Stromal cell of bone marrow (primary cell): ENCODE data around the gene UGT1A10.
"Not testable (repeated sequence)": the region's sequence is repeated elsewhere in the genome, so short reads cannot be mapped to it uniquely, and the experiment has no call there.

Experiments
- DNase-seq: peaks from one replicate; pipeline ENCODE4 v3.0.0-alpha.2; 2012; ENCODE audit warnings: low read depth

UGT1A10 gene

GRCh38 chr2:233655943-233656342, 19.7 kb downstream of the UGT1A10 start:
- not testable (repeated sequence) for DNase-seq

GRCh38 chr2:233656443-233656842, 20.2 kb downstream of the UGT1A10 start:
- DNase-seq = no peak

GRCh38 chr2:233658610-233659009, 22.4 kb downstream of the UGT1A10 start:
- no peak for DNase-seq

- no peak for DNase-seq
These were observed 27.7 kb downstream of the UGT1A10 start for GRCh38 chr2:233663911-233664310.

GRCh38 chr2:233668605-233669260, 32.5 kb downstream of the UGT1A10 start:
- no peak for DNase-seq

- DNase-seq = no peak
These were observed 35.3 kb downstream of the UGT1A10 start, which contains the start of gene UGT1A9 for GRCh38 chr2:233671290-233672161. Gene UGT1A9 (plus strand): TSS chr2:233671898. CDS start chr2:233671935, 37 bp downstream.

- DNase-seq = no peak
These were observed 36.6 kb downstream of the UGT1A10 start for GRCh38 chr2:233672886-233673285.

- no peak for DNase-seq
These were observed 37.6 kb downstream of the UGT1A10 start for GRCh38 chr2:233673896-233674295.

GRCh38 chr2:233674314-233674713, 38.1 kb downstream of the UGT1A10 start:
- no peak for DNase-seq

- no peak for DNase-seq
These were observed 38.7 kb downstream of the UGT1A10 start for GRCh38 chr2:233674995-233675394.

GRCh38 chr2:233676046-233676445, 39.8 kb downstream of the UGT1A10 start:
- no peak for DNase-seq

GRCh38 chr2:233679196-233679595, 42.9 kb downstream of the UGT1A10 start:
- DNase-seq = no peak

GRCh38 chr2:233680361-233681045, 44.3 kb downstream of the UGT1A10 start:
- no peak for DNase-seq

GRCh38 chr2:233681521-233682099, 45.4 kb downstream of the UGT1A10 start, which contains the start of gene UGT1A7:
Gene UGT1A7 (plus strand): TSS chr2:233681901. CDS start chr2:233681938, 37 bp downstream.
- DNase-seq = no peak

- DNase-seq = no peak
These were observed 48.4 kb downstream of the UGT1A10 start for GRCh38 chr2:233684640-233685039.

GRCh38 chr2:233686928-233687327, 50.7 kb downstream of the UGT1A10 start:
- DNase-seq = no peak

GRCh38 chr2:233688341-233688740, 52.1 kb downstream of the UGT1A10 start:
- DNase-seq = no peak

GRCh38 chr2:233689031-233689430, 52.8 kb downstream of the UGT1A10 start:
- no peak for DNase-seq

- DNase-seq = no peak
These were observed 53.3 kb downstream of the UGT1A10 start for GRCh38 chr2:233689501-233689900.

GRCh38 chr2:233690444-233690843, 54.2 kb downstream of the UGT1A10 start:
- no peak for DNase-seq

GRCh38 chr2:233691443-233692433, 55.5 kb downstream of the UGT1A10 start:
- no peak for DNase-seq
